Mesenchymal stem cell (in vitro differentiated cells and primary cell): ENCODE measurements around the gene PVALB.

Experiments used
- DNase-seq: peaks from one replicate; pipeline ENCODE4 v3.0.0-alpha.2; 2013
- H2AFZ ChIP-seq: one replicate; pipeline ENCODE4 v1.6.1; 2013; ENCODE audit warnings: low read depth, mild to moderate bottlenecking, control low read depth, inconsistent platforms, low read length, moderate library complexity
- H2AK5ac ChIP-seq: 2 replicates; pipeline ENCODE4 v1.6.1; 2013; ENCODE audit warnings: low read length, moderate library complexity, mild to moderate bottlenecking, inconsistent platforms; ENCODE audit not compliant: severe bottlenecking
- H2BK120ac ChIP-seq: one replicate; pipeline ENCODE4 v1.6.1; 2013; ENCODE audit warnings: low read depth, mild to moderate bottlenecking, inconsistent platforms, low read length, moderate library complexity
- H2BK12ac ChIP-seq, 2 experiments: one replicate each; pipeline ENCODE4 v1.6.1; 2013; ENCODE audit warnings: inconsistent platforms in 2 of 2, low read length in 2 of 2, mild to moderate bottlenecking in 2 of 2, moderate library complexity in 2 of 2, control low read depth in 1 of 2
- H2BK15ac ChIP-seq: one replicate; pipeline ENCODE4 v1.6.1; 2013; ENCODE audit warnings: mild to moderate bottlenecking, low read depth, inconsistent platforms; ENCODE audit not compliant: poor library complexity, severe bottlenecking
- H2BK5ac ChIP-seq: 2 replicates; pipeline ENCODE4 v1.6.1; 2013; ENCODE audit warnings: low read depth, mild to moderate bottlenecking, low read length, control low read depth, inconsistent platforms; ENCODE audit not compliant: poor library complexity, severe bottlenecking
- H3K14ac ChIP-seq, 2 experiments: one replicate each; pipeline ENCODE4 v1.6.1; 2013; ENCODE audit warnings: inconsistent platforms in 2 of 2, low read length in 2 of 2, control low read depth in 1 of 2, mild to moderate bottlenecking in 1 of 2, moderate library complexity in 1 of 2
- H3K18ac ChIP-seq, 2 experiments: one replicate each; pipeline ENCODE4 v1.6.1; 2013; ENCODE audit warnings: inconsistent platforms in 2 of 2, low read length in 2 of 2, control low read depth in 1 of 2, low read depth in 1 of 2, mild to moderate bottlenecking in 1 of 2
- H3K23ac ChIP-seq, 2 experiments: one replicate each; pipeline ENCODE4 v1.6.1; 2013; ENCODE audit warnings: inconsistent platforms in 2 of 2, low read length in 2 of 2, mild to moderate bottlenecking in 2 of 2, moderate library complexity in 2 of 2, control low read depth in 1 of 2
- H3K27ac ChIP-seq: 2 replicates; pipeline ENCODE4 v1.5.1; 2013; ENCODE audit warnings: mild to moderate bottlenecking, moderate library complexity, low read length, control low read depth, inconsistent platforms; ENCODE audit not compliant: poor library complexity, severe bottlenecking
- H3K27me3 ChIP-seq, 2 experiments: 2 replicates each; pipeline versions ENCODE4 v1.6.1 to v1.7.0; 2013; ENCODE audit warnings: low read length in 2 of 2, mild to moderate bottlenecking in 2 of 2, moderate library complexity in 2 of 2, control low read depth in 1 of 2, inconsistent platforms in 1 of 2; ENCODE audit not compliant: control insufficient read depth in 1 of 2, insufficient read depth in 1 of 2
- H3K36me3 ChIP-seq, 2 experiments: 2 replicates each; pipeline versions ENCODE4 v1.6.1 to v1.7.0; 2013; ENCODE audit warnings: low read length in 2 of 2, control low read depth in 1 of 2, inconsistent platforms in 1 of 2, low read depth in 1 of 2, mild to moderate bottlenecking in 1 of 2; ENCODE audit not compliant: insufficient read depth in 2 of 2, control insufficient read depth in 1 of 2
- H3K4ac ChIP-seq, 2 experiments: one replicate each; pipeline ENCODE4 v1.6.1; 2013; ENCODE audit warnings: inconsistent platforms in 2 of 2, low read length in 2 of 2, mild to moderate bottlenecking in 2 of 2, moderate library complexity in 2 of 2, control low read depth in 1 of 2, low read depth in 1 of 2
- H3K4me1 ChIP-seq: 2 replicates; pipeline ENCODE4 v1.6.1; 2013; ENCODE audit warnings: low read depth, low read length, control low read depth; ENCODE audit not compliant: control insufficient read depth, insufficient read depth
- H3K4me2 ChIP-seq: 2 replicates; pipeline ENCODE4 v1.6.1; 2013; ENCODE audit warnings: low read length, mild to moderate bottlenecking, inconsistent platforms; ENCODE audit not compliant: poor library complexity, severe bottlenecking
- H3K4me3 ChIP-seq, 2 experiments: 2 replicates each; pipeline versions ENCODE4 v1.5.1 to v1.7.0; 2013; ENCODE audit warnings: low read length in 2 of 2, mild to moderate bottlenecking in 2 of 2, control low read depth in 1 of 2, low read depth in 1 of 2; ENCODE audit not compliant: insufficient read depth in 1 of 2
- H3K79me1 ChIP-seq: replicated peaks from 2 replicates; pipeline ENCODE4 v1.6.1; 2013; ENCODE audit warnings: mild to moderate bottlenecking, control low read depth, low read length, inconsistent platforms; ENCODE audit not compliant: poor library complexity, severe bottlenecking
- H3K9ac ChIP-seq: 2 replicates; pipeline ENCODE4 v1.7.0; 2013; ENCODE audit warnings: mild to moderate bottlenecking, low read length, moderate library complexity
- H3K9me3 ChIP-seq: 2 replicates; pipeline ENCODE4 v1.7.0; 2013; ENCODE audit warnings: mild to moderate bottlenecking, low read length; ENCODE audit not compliant: control insufficient read depth
- H4K8ac ChIP-seq: one replicate; pipeline ENCODE4 v1.6.1; 2013; ENCODE audit warnings: inconsistent platforms, mild to moderate bottlenecking, low read length, moderate library complexity
- H4K91ac ChIP-seq: one replicate; pipeline ENCODE4 v1.6.1; 2013; ENCODE audit warnings: mild to moderate bottlenecking, low read length, inconsistent platforms
- WGBS: methylation state at CpG from one replicate; pipeline ENCODE4 v1.1.7; 2013; ENCODE audit warnings: mixed read lengths; 5-methylcytosine and 5-hydroxymethylcytosine counted together

Gene PVALB

GRCh38 chr22:36806835-36807234, 10.0 kb downstream of the PVALB start:
- no peaks in the 10 kb centered on the region for H3K9me3 ChIP-seq
- no peak overlapping the region for H3K4me3 ChIP-seq
- no peaks in the 10 kb centered on the region for H3K36me3 ChIP-seq
- H3K79me1 ChIP-seq: no peaks in the 10 kb centered on the region
- H2BK12ac ChIP-seq: no peak overlapping the region
- no peak overlapping the region for H3K18ac ChIP-seq
- DNase-seq: no peak
- no peak overlapping the region for H3K27ac ChIP-seq
- H2BK120ac ChIP-seq: no peak overlapping the region
- WGBS: 69% methylated on average over 6 of the region's 6 CpGs
- no peak overlapping the region for H2BK15ac ChIP-seq
- peak overlapping the region in 1 of 2 experiments; percentile 28 for H3K23ac ChIP-seq
- H3K4me1 ChIP-seq: no peaks in the 10 kb centered on the region
- peaks cover 56 to 79% of the 10 kb centered on the region in 2 experiments for H3K27me3 ChIP-seq
- H4K8ac ChIP-seq: no peak overlapping the region
- no peak overlapping the region for H2AK5ac ChIP-seq
- no peak overlapping the region for H3K9ac ChIP-seq
- H3K4ac ChIP-seq: no peak overlapping the region
- H2BK5ac ChIP-seq: no peak overlapping the region
- H2AFZ ChIP-seq: no peak overlapping the region
- no peak overlapping the region for H3K14ac ChIP-seq
- no peak overlapping the region for H4K91ac ChIP-seq
- no peak overlapping the region for H3K4me2 ChIP-seq

GRCh38 chr22:36803358-36803757, 13.5 kb downstream of the PVALB start:
- H3K4me2 ChIP-seq: no peak overlapping the region
- H3K4ac ChIP-seq: no peak overlapping the region
- no peak overlapping the region for H2BK12ac ChIP-seq
- no peak overlapping the region for H2AK5ac ChIP-seq
- H2BK120ac ChIP-seq: no peak overlapping the region
- H3K18ac ChIP-seq: no peak overlapping the region
- no peak overlapping the region for H4K8ac ChIP-seq
- H3K23ac ChIP-seq: no peak overlapping the region
- 43% methylated on average over 1 of the region's 1 CpG for WGBS
- no peak overlapping the region for H3K27ac ChIP-seq
- no peak overlapping the region for H2BK15ac ChIP-seq
- no peak overlapping the region for H2BK5ac ChIP-seq
- no peak overlapping the region for H2AFZ ChIP-seq
- no peaks in the 10 kb centered on the region for H3K79me1 ChIP-seq
- H3K4me3 ChIP-seq: no peak overlapping the region
- H3K27me3 ChIP-seq: peaks cover 57 to 79% of the 10 kb centered on the region in 2 experiments
- no peak overlapping the region for H4K91ac ChIP-seq
- no peak for DNase-seq
- H3K4me1 ChIP-seq: no peaks in the 10 kb centered on the region
- no peaks in the 10 kb centered on the region for H3K36me3 ChIP-seq
- H3K9ac ChIP-seq: no peak overlapping the region
- H3K9me3 ChIP-seq: no peaks in the 10 kb centered on the region
- H3K14ac ChIP-seq: no peak overlapping the region

GRCh38 chr22:36798674-36799066, 18.2 kb downstream of the PVALB start:
- no peak overlapping the region for H3K4me2 ChIP-seq
- no peak overlapping the region for H3K23ac ChIP-seq
- H3K4ac ChIP-seq: no peak overlapping the region
- H3K9ac ChIP-seq: no peak overlapping the region
- no peak overlapping the region for H2BK120ac ChIP-seq
- no peak overlapping the region for H4K91ac ChIP-seq
- no peak overlapping the region for H4K8ac ChIP-seq
- 79% methylated on average over 11 of the region's 11 CpGs for WGBS
- H3K27ac ChIP-seq: no peak overlapping the region
- H3K18ac ChIP-seq: no peak overlapping the region
- no peak overlapping the region for H2BK5ac ChIP-seq
- no peaks in the 10 kb centered on the region for H3K36me3 ChIP-seq
- H3K9me3 ChIP-seq: no peaks in the 10 kb centered on the region
- H3K4me3 ChIP-seq: no peak overlapping the region
- no peak overlapping the region for H2AK5ac ChIP-seq
- no peaks in the 10 kb centered on the region for H3K4me1 ChIP-seq
- peaks cover 52 to 77% of the 10 kb centered on the region in 2 experiments for H3K27me3 ChIP-seq
- no peak overlapping the region for H2AFZ ChIP-seq
- H3K14ac ChIP-seq: peak overlapping the region in 1 of 2 experiments; percentile 64
- no peak for DNase-seq
- H2BK12ac ChIP-seq: no peak overlapping the region
- no peaks in the 10 kb centered on the region for H3K79me1 ChIP-seq
- H2BK15ac ChIP-seq: no peak overlapping the region

GRCh38 chr22:36797911-36798673, 18.7 kb downstream of the PVALB start:
- H3K27ac ChIP-seq: no peak overlapping the region
- H3K9me3 ChIP-seq: no peaks in the 10 kb centered on the region
- H3K14ac ChIP-seq: no peak overlapping the region
- DNase-seq: no peak
- 42% methylated on average over 11 of the region's 12 CpGs for WGBS
- H3K27me3 ChIP-seq: peaks cover 51 to 72% of the 10 kb centered on the region in 2 experiments
- H3K4me3 ChIP-seq: no peak overlapping the region
- no peak overlapping the region for H2AFZ ChIP-seq
- H3K4me2 ChIP-seq: no peak overlapping the region
- no peak overlapping the region for H3K9ac ChIP-seq
- H3K4ac ChIP-seq: no peak overlapping the region
- H2AK5ac ChIP-seq: no peak overlapping the region
- H2BK120ac ChIP-seq: no peak overlapping the region
- H3K79me1 ChIP-seq: no peaks in the 10 kb centered on the region
- no peak overlapping the region for H3K23ac ChIP-seq
- H3K4me1 ChIP-seq: no peaks in the 10 kb centered on the region
- H3K18ac ChIP-seq: no peak overlapping the region
- H4K91ac ChIP-seq: no peak overlapping the region
- no peak overlapping the region for H4K8ac ChIP-seq
- H2BK5ac ChIP-seq: no peak overlapping the region
- no peak overlapping the region for H2BK12ac ChIP-seq
- H3K36me3 ChIP-seq: no peaks in the 10 kb centered on the region
- H2BK15ac ChIP-seq: no peak overlapping the region
